GM23248 (cell line): ENCODE data around the gene AKAP6.

Experiments
- EZH2 ChIP-seq: fragments of 200-600 bp; sonication (generic); IDR thresholded peaks from 2 replicates; pipeline ENCODE4 v1.6.1; 2018; ENCODE audit warnings: antibody characterized with exemption, mild to moderate bottlenecking; ENCODE audit not compliant: insufficient read depth, poor library complexity, severe bottlenecking
- EZH2phosphoT487 ChIP-seq: fragments of 200-600 bp; sonication (generic); IDR thresholded peaks from 2 replicates; pipeline ENCODE4 v1.6.1; 2018; ENCODE audit warnings: antibody characterized with exemption, moderate library complexity, mild to moderate bottlenecking, low read depth; ENCODE audit not compliant: insufficient read depth

DNA sequence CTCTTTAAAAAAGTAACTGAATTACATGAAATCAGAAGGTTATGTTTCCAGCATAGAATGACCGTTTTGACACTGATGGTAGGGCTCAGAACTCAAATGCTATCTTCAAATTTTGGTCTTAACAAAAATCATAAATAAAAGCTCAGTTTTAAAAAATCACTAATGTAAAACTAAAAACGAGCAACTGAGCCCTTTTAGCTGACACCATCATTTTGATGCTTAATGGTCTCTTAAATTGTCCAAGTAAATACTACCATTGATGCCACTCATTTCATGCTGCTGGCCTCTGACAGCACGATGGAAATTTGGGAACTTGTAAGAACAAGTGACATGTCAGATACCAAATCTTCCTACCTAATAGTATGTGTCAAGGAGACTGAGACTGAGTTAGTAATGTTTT lies 205.0 kb downstream of the AKAP6 start:
- TF ChIP-seq EZH2 (no peak), EZH2phosphoT487 (no peak)
